Ovary (tissue), 3 donors: ENCODE measurements around the gene PPFIBP2.
A peak's percentile ranks its signal among the peaks of the same experiment; 100 is the strongest.

Experiments used
- POLR2A ChIP-seq: fragments of 450-650 bp; IDR thresholded peaks from one replicate; pipeline ENCODE4 v1.6.1; 2017; ENCODE audit warnings: antibody characterized with exemption, mild to moderate bottlenecking, moderate library complexity
- TF ChIP-seq, protein P1 (sequence below), 3 donors: fragments of 450-650 bp in 2 of 3; fragments of 200-600 bp in 1 of 3; IDR thresholded peaks; one replicate each; pipeline versions ENCODE4 v1.5.1 to v1.8.0; 2016 to 2022; ENCODE audit warnings: antibody characterized with exemption in 3 of 3, mild to moderate bottlenecking in 1 of 3
- donor health status: DM: no; HTN: no; CAD: no.

DNA sequence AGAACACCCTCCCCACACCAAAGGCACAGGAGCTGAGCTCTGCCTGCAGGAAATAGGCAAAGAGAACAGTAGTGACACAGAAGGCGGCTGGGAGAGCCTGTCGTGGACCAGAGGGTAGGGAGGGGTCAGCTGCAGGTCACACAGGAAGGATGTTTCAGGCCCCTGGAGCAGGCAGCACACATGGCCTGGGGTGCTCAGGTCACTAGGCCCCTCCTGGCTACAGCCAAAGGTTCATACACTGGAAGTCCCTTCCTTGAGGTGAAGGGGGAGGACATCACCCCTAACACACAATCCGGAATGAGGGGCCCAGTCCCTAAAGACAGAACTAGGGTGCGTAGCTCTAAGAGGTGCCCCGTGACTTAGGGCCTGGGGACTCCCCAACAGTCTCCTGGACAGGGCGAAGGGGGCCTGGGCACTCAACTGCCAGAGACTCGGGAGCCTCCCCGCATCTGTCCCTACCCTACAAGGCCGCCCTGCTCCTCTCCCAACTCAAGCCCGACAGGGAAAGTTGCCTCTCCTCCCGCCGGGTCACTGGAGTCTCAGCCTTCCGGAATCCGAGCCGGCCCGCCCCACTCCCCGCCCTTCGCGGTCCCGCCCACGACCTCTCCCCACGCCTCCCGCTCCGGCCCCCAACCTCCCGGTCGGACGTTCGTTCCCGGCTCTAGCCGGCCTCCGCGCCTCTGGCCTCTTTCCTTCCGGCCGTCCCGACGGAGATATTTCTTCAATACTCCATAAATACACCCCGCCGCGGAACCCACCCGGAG lies 159.3 kb downstream of the PPFIBP2 start, which contains the start of gene CYB5R2:
- TF ChIP-seq, protein P1, sequence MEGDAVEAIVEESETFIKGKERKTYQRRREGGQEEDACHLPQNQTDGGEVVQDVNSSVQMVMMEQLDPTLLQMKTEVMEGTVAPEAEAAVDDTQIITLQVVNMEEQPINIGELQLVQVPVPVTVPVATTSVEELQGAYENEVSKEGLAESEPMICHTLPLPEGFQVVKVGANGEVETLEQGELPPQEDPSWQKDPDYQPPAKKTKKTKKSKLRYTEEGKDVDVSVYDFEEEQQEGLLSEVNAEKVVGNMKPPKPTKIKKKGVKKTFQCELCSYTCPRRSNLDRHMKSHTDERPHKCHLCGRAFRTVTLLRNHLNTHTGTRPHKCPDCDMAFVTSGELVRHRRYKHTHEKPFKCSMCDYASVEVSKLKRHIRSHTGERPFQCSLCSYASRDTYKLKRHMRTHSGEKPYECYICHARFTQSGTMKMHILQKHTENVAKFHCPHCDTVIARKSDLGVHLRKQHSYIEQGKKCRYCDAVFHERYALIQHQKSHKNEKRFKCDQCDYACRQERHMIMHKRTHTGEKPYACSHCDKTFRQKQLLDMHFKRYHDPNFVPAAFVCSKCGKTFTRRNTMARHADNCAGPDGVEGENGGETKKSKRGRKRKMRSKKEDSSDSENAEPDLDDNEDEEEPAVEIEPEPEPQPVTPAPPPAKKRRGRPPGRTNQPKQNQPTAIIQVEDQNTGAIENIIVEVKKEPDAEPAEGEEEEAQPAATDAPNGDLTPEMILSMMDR (IDR thresholded peaks at IDR 0.05): no peak
- TF ChIP-seq POLR2A: peak; percentile 38
